ENCODE data around the gene ABCG1.

DNA sequence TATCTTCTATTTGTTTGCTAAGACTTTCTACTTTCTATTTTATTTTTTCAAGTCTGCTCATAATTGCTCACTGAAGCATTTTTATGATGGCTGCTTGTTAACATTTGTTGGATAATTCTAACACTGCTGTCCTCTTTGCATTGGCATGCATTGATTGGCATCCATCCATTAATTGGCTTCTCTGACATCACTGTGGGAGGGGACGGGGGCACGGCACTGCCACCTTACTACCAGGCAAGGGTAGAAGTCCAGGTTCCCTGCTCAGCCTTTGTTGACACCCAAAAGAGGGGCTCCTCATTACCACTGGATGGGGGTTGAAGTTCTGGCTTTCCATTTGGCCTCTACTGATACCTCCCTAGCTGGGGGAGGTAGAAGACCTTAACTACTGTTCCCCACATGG, 11.5 kb upstream of the ABCG1 start:
- TF ChIP-seq, protein P1, sequence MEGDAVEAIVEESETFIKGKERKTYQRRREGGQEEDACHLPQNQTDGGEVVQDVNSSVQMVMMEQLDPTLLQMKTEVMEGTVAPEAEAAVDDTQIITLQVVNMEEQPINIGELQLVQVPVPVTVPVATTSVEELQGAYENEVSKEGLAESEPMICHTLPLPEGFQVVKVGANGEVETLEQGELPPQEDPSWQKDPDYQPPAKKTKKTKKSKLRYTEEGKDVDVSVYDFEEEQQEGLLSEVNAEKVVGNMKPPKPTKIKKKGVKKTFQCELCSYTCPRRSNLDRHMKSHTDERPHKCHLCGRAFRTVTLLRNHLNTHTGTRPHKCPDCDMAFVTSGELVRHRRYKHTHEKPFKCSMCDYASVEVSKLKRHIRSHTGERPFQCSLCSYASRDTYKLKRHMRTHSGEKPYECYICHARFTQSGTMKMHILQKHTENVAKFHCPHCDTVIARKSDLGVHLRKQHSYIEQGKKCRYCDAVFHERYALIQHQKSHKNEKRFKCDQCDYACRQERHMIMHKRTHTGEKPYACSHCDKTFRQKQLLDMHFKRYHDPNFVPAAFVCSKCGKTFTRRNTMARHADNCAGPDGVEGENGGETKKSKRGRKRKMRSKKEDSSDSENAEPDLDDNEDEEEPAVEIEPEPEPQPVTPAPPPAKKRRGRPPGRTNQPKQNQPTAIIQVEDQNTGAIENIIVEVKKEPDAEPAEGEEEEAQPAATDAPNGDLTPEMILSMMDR (IDR thresholded peaks at IDR 0.05 in 4 of 5, conservative IDR thresholded peaks at IDR 0.05 in 1 of 5) = no peak
- TF ChIP-seq POLR2A (IDR thresholded peaks at IDR 0.05) = no peak
